ENCODE measurements around the gene ABLIM3. TPM values are rescaled to one million over a fixed set of nuclear protein-coding genes. Genes with fewer than 3 reads are reported as not detected.
A peak's percentile ranks its signal among the peaks of the same experiment; 100 is the strongest.

The ABLIM3 gene
- total RNA-seq, 3 donors from 2014 or later = 26.3 to 61.9 (median 57.4) TPM

DNA sequence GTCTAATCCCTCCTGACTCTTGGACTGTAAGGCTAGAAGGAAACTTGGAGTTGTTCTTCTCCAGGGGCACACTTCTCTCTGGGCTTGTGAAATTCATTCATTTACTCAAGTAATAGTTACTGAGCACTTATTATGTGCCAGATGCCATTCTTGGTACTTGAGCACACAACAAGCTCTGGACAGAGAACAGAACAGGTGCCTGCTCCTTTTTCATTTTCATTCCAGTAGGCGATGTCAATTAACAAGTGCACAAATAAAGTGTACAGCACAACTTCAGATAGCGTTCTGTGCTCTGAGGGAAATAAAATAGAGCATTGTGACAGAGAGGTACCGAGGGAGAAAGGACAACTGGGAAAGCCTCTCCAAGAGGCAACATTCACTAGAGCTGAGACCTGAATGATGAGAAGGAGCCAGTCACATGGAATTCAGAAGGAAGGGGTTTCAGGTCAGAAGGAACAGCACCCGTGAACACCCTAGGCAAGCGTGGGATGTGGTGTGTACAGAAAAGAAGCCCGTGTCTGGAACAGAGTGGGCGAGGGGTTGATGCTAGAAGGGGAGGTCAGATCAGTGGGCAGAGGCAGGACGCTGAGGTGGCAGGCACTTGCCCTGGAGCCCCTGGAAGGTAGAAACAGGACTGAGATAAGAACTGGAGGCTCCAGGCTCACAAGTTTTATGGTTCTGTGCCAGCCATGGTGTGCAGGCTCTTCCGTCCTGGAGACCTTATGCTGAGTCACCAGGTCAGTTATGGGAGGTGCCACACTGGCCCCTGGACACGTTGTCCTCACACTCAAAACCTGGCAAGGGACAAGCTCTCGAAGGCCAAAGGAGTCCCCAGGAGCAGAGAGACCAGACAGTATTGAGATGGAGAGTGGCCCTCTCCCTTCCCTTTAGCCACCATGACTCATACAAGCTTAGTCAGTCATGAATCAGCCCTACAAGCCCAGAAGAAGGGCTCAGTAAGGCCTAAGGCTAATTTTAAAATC is 7.2 kb upstream of the ABLIM3 start:
- TF ChIP-seq, protein P1, sequence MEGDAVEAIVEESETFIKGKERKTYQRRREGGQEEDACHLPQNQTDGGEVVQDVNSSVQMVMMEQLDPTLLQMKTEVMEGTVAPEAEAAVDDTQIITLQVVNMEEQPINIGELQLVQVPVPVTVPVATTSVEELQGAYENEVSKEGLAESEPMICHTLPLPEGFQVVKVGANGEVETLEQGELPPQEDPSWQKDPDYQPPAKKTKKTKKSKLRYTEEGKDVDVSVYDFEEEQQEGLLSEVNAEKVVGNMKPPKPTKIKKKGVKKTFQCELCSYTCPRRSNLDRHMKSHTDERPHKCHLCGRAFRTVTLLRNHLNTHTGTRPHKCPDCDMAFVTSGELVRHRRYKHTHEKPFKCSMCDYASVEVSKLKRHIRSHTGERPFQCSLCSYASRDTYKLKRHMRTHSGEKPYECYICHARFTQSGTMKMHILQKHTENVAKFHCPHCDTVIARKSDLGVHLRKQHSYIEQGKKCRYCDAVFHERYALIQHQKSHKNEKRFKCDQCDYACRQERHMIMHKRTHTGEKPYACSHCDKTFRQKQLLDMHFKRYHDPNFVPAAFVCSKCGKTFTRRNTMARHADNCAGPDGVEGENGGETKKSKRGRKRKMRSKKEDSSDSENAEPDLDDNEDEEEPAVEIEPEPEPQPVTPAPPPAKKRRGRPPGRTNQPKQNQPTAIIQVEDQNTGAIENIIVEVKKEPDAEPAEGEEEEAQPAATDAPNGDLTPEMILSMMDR (IDR thresholded peaks at IDR 0.05) = no peak
- TF ChIP-seq POLR2AphosphoS5 (IDR thresholded peaks at IDR 0.05) = peak in 1 of 3 donors; percentile 63
- no peaks in the 10 kb centered on the region for H3K27me3 ChIP-seq
- no peak overlapping the region for H3K4me3 ChIP-seq
- H3K9me3 ChIP-seq = no peaks in the 10 kb centered on the region
- peak in 1 of 2 donors; percentile 60 for DNase-seq (ENCODE audit: low spot score in 2 of 2)
- no peaks in the 10 kb centered on the region for H3K4me1 ChIP-seq
- H3K36me3 ChIP-seq = no peaks in the 10 kb centered on the region
- H3K27ac ChIP-seq = peak overlapping the region; percentile 55 to 57
- intact Hi-C loops (cut with DNase I; ENCODE audit: low total_unique reads) = no loop called here

DNA sequence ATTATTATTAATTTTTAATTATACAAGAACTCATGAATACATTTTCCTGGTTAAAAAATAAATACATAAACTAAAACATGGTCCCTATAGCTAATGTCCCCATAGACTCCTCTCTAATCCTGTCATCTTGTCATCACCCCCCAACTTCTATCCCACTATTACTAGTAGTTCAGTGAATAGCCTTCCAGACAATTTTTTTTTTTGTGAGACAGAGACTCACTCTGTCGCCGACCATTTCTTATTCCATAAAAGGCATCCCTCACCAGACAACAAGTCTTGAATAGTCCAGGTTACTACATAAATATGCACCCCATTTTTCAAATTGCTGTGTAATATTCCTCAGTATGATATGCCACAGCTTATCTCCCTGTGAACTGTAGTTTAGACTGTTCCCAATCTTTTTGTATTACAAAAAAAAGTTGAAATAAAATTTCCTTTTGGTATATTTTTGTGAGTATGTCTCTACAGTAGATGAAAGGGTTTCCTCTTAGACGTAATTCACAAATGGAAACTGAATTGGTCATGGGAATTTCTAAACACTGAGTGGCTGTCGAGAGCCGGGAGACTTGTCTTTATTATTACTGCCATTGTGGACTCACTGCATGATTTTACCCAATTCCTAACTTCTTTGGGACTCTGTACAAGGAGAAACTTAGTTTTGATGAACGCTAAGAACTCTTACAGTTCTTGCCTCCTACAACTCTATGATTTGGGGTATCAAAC is 6.4 kb upstream of the ABLIM3 start:
- no peaks in the 10 kb centered on the region for H3K36me3 ChIP-seq
- H3K4me1 ChIP-seq = no peaks in the 10 kb centered on the region
- intact Hi-C loops (cut with DNase I; ENCODE audit: low total_unique reads) = no loop called here
- H3K4me3 ChIP-seq = no peak overlapping the region
- no peaks in the 10 kb centered on the region for H3K9me3 ChIP-seq
- no peaks in the 10 kb centered on the region for H3K27me3 ChIP-seq
- peak overlapping the region; percentile 35 to 55 for H3K27ac ChIP-seq
- no peak for DNase-seq (ENCODE audit: low spot score in 2 of 2)
- TF ChIP-seq POLR2AphosphoS5 (IDR thresholded peaks at IDR 0.05) (no peak), POLR2A (IDR thresholded peaks at IDR 0.05) (no peak)
- TF ChIP-seq, protein P1 (IDR thresholded peaks at IDR 0.05) = no peak

DNA sequence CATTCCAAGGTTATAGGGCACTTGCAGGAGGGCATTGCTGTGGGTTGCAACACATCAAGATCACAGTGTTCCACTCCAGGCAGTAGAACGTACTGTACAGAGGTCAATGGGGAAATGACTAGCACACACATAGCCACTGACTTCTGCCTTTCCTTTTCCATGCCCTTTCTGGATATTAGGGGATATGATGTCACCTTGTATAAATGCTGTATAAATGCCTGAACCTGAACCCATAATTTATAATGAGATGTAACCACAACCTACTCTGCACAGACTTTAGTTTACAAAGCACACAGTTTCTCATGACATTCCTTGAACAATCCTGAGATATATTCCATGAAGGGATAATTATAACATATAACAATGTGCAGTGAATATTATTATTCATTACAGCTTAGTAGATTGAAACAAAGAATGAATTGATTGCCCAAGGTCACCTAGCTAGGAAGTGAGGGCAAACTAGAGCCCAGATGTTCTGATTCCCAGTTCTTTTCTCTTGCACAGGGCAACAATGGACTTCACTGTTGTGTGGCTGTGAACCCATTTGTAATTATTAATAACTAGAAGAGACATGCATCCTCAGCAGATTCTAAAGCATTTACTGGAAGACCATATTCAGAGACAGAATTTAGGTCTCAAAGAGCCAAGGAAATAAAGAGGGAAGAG is 5.6 kb upstream of the ABLIM3 start:
- Histone ChIP-seq H3K4me1 (no peaks in the 10 kb centered on the region), H3K27me3 (no peaks in the 10 kb centered on the region), H3K9me3 (no peaks in the 10 kb centered on the region), H3K27ac (peak overlapping the region in 1 of 2 donors; percentile 35), H3K4me3 (no peak overlapping the region), H3K36me3 (no peaks in the 10 kb centered on the region)
- TF ChIP-seq POLR2A (IDR thresholded peaks at IDR 0.05) = no peak
- TF ChIP-seq, protein P1 (IDR thresholded peaks at IDR 0.05) = no peak
- TF ChIP-seq POLR2AphosphoS5 (IDR thresholded peaks at IDR 0.05) = no peak
- no peak for DNase-seq (ENCODE audit: low spot score in 2 of 2)
- intact Hi-C loops (cut with DNase I; ENCODE audit: low total_unique reads) = no loop called here

DNA sequence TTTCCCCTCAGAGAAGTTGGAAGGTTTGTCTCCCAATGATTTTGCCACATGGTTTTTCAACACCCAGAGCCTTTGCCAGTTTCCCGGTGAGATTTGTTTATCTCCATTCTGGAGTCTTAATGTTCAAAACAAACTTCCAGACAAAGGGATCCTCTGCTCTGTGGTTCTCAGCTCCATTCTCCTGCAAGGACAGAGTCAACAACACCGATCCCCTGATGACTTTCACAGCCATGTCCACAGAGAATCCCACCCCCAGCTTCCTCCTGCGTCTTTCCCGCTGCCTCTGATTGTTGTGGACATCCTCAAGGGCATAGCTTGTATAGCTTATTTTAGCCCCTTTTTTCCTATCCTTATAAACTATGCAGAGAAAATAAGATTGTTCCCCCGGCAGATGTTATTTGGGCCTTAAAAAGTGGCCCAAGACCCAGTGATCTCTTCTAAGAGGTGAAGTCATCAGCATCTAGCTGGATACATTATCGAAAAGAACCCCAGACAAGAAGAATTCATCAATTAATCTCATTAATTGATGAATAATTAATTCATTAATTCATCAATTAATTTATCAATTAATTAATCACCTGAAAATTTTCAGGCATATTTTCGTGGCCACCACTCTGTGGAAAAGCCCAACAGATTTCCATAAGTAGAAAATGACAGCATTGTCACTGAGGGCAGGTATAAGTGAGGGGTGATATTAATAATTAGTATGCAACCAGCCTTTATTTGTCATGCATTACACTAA is 2.9 kb upstream of the ABLIM3 start:
- no peak for DNase-seq (ENCODE audit: low spot score in 2 of 2)
- Histone ChIP-seq H3K4me1 (no peaks in the 10 kb centered on the region), H3K9me3 (no peaks in the 10 kb centered on the region), H3K4me3 (no peak overlapping the region), H3K27ac (no peak overlapping the region), H3K27me3 (no peaks in the 10 kb centered on the region), H3K36me3 (no peaks in the 10 kb centered on the region)
- no peak for TF ChIP-seq POLR2A (IDR thresholded peaks at IDR 0.05)
- TF ChIP-seq POLR2AphosphoS5 (IDR thresholded peaks at IDR 0.05) = no peak
- TF ChIP-seq, protein P1 (IDR thresholded peaks at IDR 0.05) = no peak
- intact Hi-C loops (cut with DNase I; ENCODE audit: low total_unique reads) = no loop called here

Measured in breast epithelium (tissue), 4 donors.